Occipital lobe (tissue), 2 donors: ENCODE measurements around the gene LRGUK. TPM values are rescaled to one million over a fixed set of nuclear protein-coding genes. Genes with fewer than 3 reads are reported as not detected.
"Not testable (repeated sequence)": the region's sequence is repeated elsewhere in the genome, so short reads cannot be mapped to it uniquely, and the experiment has no call there.

ENCODE experiments used
- DNase-seq: peaks from one replicate; lab custom pipeline; 2025; lab: John Stamatoyannopoulos, UW
- total RNA-seq: library from RNA; depleted of rRNA; stranded (reverse); fragments of >200 nt; gene quantifications from one replicate; pipeline ENCODE4 v1.2.3, GENCODE V29; 2014

The LRGUK gene
- total RNA-seq, 1 donor from 2014 or later = 17.6 TPM

GRCh38 chr7:134234216-134234615, 107.1 kb downstream of the LRGUK start:
- no peak for DNase-seq

- DNase-seq = no peak
These were observed 118.1 kb downstream of the LRGUK start for GRCh38 chr7:134245253-134245652.

DNA sequence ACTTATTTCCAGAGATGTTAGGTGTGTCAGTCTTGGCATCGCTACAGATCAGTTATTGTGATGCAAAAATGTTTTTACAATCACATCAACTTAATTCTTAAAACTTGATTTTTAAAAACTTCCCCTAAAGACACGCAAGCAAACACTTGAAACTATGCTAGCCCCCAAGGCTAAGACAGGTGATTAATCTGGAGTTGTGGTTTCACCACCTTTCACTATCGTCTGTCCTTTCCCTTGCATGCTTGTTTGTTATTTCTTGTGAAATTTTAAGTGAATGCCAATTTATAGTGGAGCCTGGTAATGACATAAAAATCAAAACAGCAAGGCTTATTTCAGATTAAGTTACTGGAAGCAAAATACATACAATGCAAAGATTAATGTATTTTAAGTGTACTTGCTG, 119.2 kb downstream of the LRGUK start:
- no peak for DNase-seq

GRCh38 chr7:134246761-134247160, 119.6 kb downstream of the LRGUK start:
- DNase-seq = no peak

DNA sequence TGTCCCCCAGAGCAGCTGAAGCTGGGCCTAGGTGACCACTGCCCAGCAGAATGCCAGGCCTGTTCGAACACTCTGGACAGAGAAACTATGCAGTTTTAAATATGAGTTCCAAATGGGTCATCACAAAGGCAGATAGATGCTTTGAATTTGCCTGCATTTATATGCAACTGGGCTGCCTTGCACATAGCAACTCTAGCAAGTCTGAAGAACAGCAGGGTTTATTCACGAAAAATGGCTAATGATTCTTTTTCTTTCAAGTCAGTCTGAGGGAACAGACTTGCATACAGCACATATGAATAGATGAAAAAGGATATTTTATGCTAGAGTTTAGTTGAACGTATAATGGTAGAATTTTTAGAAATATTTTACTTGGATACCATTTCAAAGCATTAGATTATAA, 121.1 kb downstream of the LRGUK start:
- DNase-seq = no peak

- DNase-seq = no peak
These were observed 127.2 kb downstream of the LRGUK start for GRCh38 chr7:134254311-134254710.

DNA sequence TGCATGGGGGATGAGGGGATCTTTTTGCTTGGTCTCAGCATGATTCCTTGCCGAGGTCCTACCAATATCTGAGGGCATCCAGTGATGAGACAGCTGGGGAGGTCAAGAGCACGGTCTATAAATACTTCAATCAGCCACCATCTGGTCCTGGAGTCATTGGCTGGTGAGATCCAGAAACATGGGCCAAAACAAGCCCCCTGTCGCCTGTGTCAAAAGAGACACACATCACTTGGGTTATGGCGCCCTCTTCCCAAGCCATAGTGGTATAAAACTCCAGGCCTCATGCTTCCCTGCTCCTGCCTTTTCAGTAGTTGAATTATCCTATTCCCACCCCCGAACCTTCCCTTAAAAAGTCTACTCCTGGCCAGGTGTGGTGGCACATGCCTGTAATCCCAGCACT, 128.7 kb downstream of the LRGUK start:
- DNase-seq = no peak

DNA sequence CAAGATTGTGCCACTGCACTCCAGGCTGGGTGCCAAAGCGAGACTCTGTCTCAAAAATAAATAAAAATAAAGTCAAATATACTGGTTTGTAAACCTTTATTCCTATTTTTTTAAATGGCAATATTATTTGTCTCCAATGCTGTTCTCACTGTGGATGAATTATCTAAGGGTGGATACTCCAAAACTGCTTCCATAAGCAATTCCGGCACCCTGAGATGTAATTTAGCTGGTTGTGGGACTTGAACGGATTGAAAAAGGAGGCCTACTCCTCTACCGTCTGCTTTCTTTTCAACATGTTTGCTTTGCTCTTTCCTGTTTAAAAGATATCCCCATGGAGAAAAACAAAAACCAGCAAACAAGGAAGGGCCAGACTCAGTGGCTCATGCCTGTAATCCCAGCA, 135.2 kb downstream of the LRGUK start:
- DNase-seq = no peak

DNA sequence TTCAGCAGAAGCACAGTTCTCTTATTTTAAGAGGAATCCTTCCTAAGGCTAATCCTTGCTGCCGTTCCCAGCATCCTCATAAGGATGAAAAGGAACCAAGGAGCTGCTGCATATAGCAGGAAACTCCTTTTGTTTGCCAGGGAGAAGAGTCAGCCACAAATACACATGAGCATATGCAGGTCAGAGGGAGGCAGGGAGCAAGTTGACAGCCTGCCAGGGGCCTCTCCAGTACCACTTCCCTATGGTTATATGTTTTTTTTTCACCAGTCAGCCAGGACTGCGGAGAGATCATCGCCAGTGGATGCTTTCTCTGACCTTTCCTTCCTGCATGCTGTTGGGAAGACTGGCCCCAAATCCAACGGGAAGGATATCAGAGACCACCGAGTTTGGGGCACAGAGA, 149.8 kb downstream of the LRGUK start:
- no peak for DNase-seq

DNA sequence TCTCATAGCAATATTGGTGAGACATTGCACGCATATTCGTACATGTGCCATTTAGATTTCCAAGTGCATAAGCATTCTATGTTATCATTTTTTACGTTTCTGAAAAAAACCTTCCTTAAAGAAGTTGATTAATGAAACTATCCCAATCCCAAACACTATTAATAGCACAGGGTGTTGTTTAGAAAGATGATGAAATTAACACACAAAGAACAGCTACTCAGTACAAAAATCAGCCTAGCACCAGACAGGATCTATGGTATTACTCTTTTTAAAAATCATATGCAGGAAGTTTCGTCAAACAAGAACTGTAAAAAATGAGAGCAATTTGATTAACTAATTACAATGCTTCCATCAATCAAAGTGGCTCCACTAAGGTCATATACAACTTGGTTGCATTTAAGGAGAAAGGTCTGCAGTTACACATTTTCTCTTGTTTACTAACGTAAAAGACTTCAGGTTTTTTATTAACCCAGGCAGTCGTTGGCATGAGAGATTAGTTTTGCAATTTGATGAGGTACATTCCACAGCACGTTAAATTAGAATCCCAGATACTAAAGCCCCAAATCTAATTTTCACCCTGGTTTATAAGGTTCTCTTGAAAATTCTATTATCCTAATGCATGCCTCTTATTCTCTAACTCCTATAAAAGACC, 151.5 kb downstream of the LRGUK start:
- DNase-seq = no peak

GRCh38 chr7:134279336-134279735, 152.2 kb downstream of the LRGUK start:
- DNase-seq = no peak

- no peak for DNase-seq
These were observed 152.8 kb downstream of the LRGUK start for GRCh38 chr7:134279898-134280297.

- DNase-seq = no peak
These were observed 153.4 kb downstream of the LRGUK start for GRCh38 chr7:134280508-134280907.

GRCh38 chr7:134284011-134284410, 156.9 kb downstream of the LRGUK start:
- no peak for DNase-seq

GRCh38 chr7:134284952-134285351, 157.8 kb downstream of the LRGUK start:
- no peak for DNase-seq

DNA sequence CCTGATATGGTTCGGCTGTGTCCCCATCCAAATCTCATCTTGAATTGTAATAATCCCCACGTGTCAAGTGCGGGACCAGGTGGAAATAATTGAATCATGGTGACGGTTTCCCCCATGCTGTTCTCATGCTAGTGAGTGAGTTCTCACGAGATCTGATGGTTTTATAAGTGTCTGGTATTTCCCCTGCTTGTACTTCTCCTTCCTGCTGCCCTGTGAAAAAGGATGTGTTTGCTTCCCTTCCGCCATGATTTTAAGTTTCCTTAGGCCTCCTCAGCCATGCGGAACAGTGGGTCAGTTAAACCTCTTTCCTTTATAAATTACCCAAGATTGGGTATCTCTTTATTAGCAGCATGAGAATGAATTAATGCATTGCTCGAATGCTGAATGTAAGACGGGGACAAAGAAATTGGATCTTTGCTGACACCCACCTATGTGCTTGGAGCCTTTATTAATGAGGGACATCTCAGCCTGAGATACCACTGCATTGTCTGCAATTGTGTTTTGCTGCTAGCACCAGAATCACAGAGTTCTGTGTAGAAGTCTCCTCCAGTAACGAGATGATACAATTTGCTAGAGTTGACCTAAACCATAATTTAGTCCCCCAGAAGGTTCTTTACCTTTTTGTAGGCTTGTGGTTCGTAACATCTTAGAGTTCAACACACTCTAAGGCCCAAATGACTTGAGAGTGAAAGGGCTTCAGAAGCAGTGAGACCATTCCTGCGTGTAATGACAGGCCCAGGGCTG, 160.9 kb downstream of the LRGUK start:
- no peak for DNase-seq

DNA sequence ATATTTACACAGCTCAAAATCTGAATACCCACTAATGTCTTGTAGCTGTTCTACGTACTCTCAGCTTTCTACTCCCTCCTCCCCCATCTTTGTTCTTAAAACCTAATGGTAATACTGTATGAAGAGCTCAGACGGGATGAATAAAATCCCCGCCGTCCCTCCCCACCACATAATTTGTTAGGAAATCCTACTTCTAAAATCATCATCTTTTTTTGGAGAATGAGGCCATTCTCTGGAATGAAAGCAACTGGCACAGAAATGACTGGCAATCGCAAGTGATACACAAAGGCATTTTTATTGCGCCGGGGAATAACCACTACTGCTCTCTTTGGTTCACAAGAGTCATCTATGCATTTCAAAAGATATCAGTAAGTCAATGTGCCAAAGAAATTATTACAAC, 162.3 kb downstream of the LRGUK start:
- DNase-seq = no peak

GRCh38 chr7:134289841-134290240, 162.7 kb downstream of the LRGUK start:
- DNase-seq = no peak

- DNase-seq = no peak
These were observed 163.1 kb downstream of the LRGUK start for GRCh38 chr7:134290286-134290685.

DNA sequence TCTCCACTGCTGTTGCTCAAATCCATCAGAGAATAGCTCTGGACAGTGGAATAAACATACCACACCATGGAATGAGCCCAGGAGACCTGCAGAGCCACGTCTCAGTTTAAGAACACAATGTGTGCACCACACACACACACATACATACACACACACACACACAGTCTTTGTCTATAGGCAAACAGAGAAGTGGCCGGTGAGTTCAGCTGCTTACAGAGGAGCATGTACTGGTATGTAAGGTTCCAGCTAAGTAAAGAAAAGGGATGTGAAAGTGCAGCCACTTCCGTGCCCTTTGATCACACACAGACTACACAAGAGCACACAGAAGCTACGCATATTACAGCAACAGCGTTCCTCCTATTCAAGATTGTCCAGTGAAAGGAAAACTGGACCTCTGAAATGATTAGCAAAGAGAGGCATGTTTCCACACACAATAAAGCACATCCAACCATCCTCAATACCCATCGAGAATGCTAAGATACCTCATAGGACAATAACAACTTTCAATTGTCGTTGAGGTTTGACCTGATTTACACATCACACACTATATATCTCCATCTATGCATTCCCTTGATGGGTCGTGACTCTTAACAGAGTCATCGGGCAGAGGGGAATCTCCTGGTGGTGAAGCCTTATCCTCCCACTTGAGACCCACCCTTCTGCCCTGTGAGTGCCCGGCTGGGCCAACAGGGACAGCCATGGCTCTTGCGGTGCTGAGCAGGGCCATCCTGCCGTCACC, 166.0 kb downstream of the LRGUK start:
- no peak for DNase-seq

GRCh38 chr7:134295982-134296381, 168.8 kb downstream of the LRGUK start:
- not testable (repeated sequence) for DNase-seq

DNA sequence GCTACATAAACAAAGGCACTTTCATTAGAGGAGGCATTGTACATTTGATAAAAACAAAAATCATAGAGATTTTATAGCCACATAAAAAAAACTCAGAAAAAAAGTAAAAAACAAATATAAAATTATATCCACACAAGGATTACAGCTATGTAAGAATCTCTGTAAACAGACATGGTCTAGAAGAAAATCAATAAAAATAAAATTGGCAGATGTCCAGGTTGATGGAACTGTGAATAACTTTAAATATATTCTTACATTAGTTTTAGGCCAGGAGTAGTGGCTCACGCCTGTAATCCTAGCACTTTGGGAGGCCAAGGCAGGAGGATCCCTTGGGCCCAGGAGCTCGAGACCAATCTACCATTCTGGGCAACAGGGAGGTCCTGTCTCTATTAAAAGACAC, 170.3 kb downstream of the LRGUK start:
- DNase-seq = no peak
